Epidermal melanocyte (primary cell): ENCODE data around the gene PLD2.
"Not testable (repeated sequence)": the region's sequence is repeated elsewhere in the genome, so short reads cannot be mapped to it uniquely, and the experiment has no call there.

Experiments used
- DNase-seq: peaks from one replicate; pipeline ENCODE4 v3.0.0; 2011; ENCODE audit warnings: low spot score; ENCODE audit not compliant: insufficient read length

The PLD2 gene

GRCh38 chr17:4856937-4857314, 50.0 kb downstream of the PLD2 start:
- DNase-seq, result no peak

- not testable (repeated sequence) for DNase-seq
Measured at GRCh38 chr17:4857347-4857746, 50.4 kb downstream of the PLD2 start.

- DNase-seq, result peak; percentile 72
Measured at GRCh38 chr17:4858068-4858881, 51.3 kb downstream of the PLD2 start.

- DNase-seq, result no peak
Measured at GRCh38 chr17:4858882-4859260, 51.9 kb downstream of the PLD2 start.

- DNase-seq, result no peak
Measured at GRCh38 chr17:4859816-4860625, 53.1 kb downstream of the PLD2 start.

- no peak for DNase-seq
Measured at GRCh38 chr17:4860651-4861050, 53.7 kb downstream of the PLD2 start.

- DNase-seq, result no peak
Measured at GRCh38 chr17:4861052-4861451, 54.1 kb downstream of the PLD2 start.

- DNase-seq, result no peak
Measured at GRCh38 chr17:4862720-4863119, 55.8 kb downstream of the PLD2 start.

GRCh38 chr17:4863321-4863720, 56.4 kb downstream of the PLD2 start:
- no peak for DNase-seq

GRCh38 chr17:4867535-4867934, 60.6 kb downstream of the PLD2 start:
- DNase-seq, result not testable (repeated sequence)

GRCh38 chr17:4869058-4869998, 62.4 kb downstream of the PLD2 start:
- not testable (repeated sequence) for DNase-seq

GRCh38 chr17:4870855-4871254, 63.9 kb downstream of the PLD2 start:
- DNase-seq, result no peak

GRCh38 chr17:4872786-4873185, 65.8 kb downstream of the PLD2 start:
- no peak for DNase-seq
